ENCODE measurements around the gene NRIP1. TPM values are rescaled to one million over a fixed set of nuclear protein-coding genes. Genes with fewer than 3 reads are reported as not detected.

Gene NRIP1
- total and polyA plus RNA-seq, 2 experiments from 2014 or later: 12.5 to 31.2 TPM

DNA sequence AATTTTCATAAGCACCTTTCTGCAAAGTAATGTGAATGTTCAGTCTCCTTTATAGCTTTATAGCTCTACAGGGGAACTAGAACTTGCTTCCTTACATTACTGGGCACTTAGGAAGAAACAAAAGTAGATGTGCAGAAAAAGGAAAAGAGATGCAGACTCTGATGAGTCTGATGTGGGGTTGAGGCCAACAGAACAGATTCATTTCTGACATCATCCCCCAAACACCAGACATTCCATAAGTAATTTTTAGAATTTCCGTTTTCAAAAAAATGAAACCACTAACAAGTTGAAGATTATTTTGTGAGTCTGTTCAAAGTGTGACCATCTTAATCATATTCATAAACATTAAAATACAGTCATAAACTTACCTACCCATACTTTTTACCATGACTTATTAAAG lies 96.0 kb downstream of the NRIP1 start:
- H3K4me2 ChIP-seq (ENCODE audit: unreplicated experiment): peak overlapping the region; percentile 15
- no peaks in the 10 kb centered on the region for H3K27me3 ChIP-seq (replicated peaks; ENCODE audit: insufficient read depth)
- TF ChIP-seq EZH2 (IDR thresholded peaks at IDR 0.05; ENCODE audit: insufficient read depth, poor library complexity, severe bottlenecking) (no peak), EZH2phosphoT487 (IDR thresholded peaks at IDR 0.05; ENCODE audit: insufficient read depth, low read depth) (no peak)
- H3K36me3 ChIP-seq (ENCODE audit: low read depth): peaks cover 40% of the 10 kb centered on the region
- in situ Hi-C loops (cut with MboI): no loop called here
- H3F3A ChIP-seq (ENCODE audit: insufficient read depth): peaks cover 41% of the 10 kb centered on the region; the same call in 1 of the 2 replicates
- peaks cover 16% of the 10 kb centered on the region for H3K4me1 ChIP-seq (ENCODE audit: insufficient read depth)
- no peaks in the 10 kb centered on the region for H4K20me1 ChIP-seq (ENCODE audit: insufficient read depth)
- DNase-seq: peak; percentile 61
- H3K9ac ChIP-seq: no peak overlapping the region
- H3K9me3 ChIP-seq (ENCODE audit: low read depth): no peaks in the 10 kb centered on the region
- peaks cover 93% of the 10 kb centered on the region for H3K79me2 ChIP-seq (ENCODE audit: insufficient read depth)
- no peak overlapping the region for H3K4me3 ChIP-seq
- no peak overlapping the region for H2AFZ ChIP-seq
- H3K27ac ChIP-seq: peak overlapping the region; percentile 17; the same call in 1 of the 2 replicates
- H3K9me2 ChIP-seq (ENCODE audit: insufficient read depth): no peaks in the 10 kb centered on the region; the same call in 1 of the 2 replicates
- whole genome bisulfite sequencing, 2 experiments (ENCODE audit: low coverage in 1 of 2, low lambda C conversion rate in 2 of 2, missing lambda C conversion rate in 2 of 2): 21 to 31% methylated on average over 1 of the region's 1 CpG

DNA sequence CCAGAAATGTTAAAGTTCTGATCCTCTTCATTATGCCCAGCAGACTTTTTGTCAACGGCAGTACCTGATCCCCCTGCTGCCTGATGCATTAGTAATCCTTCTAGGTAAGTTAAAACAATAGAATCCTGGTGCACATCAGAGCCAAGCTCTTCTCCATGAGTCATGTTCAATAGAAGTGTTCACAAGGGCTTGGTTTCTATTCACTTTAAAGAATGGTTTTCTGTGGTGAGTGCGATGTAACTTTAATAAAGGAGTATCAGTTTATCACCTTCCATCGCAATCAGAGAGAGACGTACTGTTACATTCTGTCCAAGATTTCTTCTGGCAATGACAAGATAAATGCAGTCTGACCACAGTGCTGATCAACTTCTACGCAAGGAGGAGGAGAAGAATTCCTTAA lies 96.8 kb downstream of the NRIP1 start:
- Histone ChIP-seq H3K9me3 (ENCODE audit: low read depth) (no peaks in the 10 kb centered on the region), H2AFZ (no peak overlapping the region), H3K4me1 (ENCODE audit: insufficient read depth) (peaks cover 16% of the 10 kb centered on the region), H3K27me3 (replicated peaks; ENCODE audit: insufficient read depth) (no peaks in the 10 kb centered on the region), H3K4me3 (no peak overlapping the region), H3K79me2 (ENCODE audit: insufficient read depth) (peaks cover 93% of the 10 kb centered on the region), H4K20me1 (ENCODE audit: insufficient read depth) (no peaks in the 10 kb centered on the region), H3K27ac (no peak overlapping the region), H3F3A (ENCODE audit: insufficient read depth) (peaks cover 42% of the 10 kb centered on the region; the same call in 1 of the 2 replicates), H3K9ac (no peak overlapping the region), H3K36me3 (ENCODE audit: low read depth) (peaks cover 46% of the 10 kb centered on the region), H3K4me2 (ENCODE audit: unreplicated experiment) (no peak overlapping the region), H3K9me2 (ENCODE audit: insufficient read depth) (peaks cover 4% of the 10 kb centered on the region; the same call in 1 of the 2 replicates)
- TF ChIP-seq EZH2 (IDR thresholded peaks at IDR 0.05; ENCODE audit: insufficient read depth, poor library complexity, severe bottlenecking) (no peak), EZH2phosphoT487 (IDR thresholded peaks at IDR 0.05; ENCODE audit: insufficient read depth, low read depth) (no peak)
- WGBS, 2 experiments (ENCODE audit: low coverage in 1 of 2, low lambda C conversion rate in 2 of 2, missing lambda C conversion rate in 2 of 2): 97 to 98% methylated on average over 5 of the region's 5 CpGs
- no peak for DNase-seq
- in situ Hi-C loops (cut with MboI): no loop called here

- peaks cover 4% of the 10 kb centered on the region; the same call in 1 of the 2 replicates for H3K9me2 ChIP-seq (ENCODE audit: insufficient read depth)
- no peak overlapping the region for H2AFZ ChIP-seq
- peaks cover 28% of the 10 kb centered on the region for H3K4me1 ChIP-seq (ENCODE audit: insufficient read depth)
- H3K9ac ChIP-seq: no peak overlapping the region
- WGBS, 2 experiments (ENCODE audit: low coverage in 1 of 2, low lambda C conversion rate in 2 of 2, missing lambda C conversion rate in 2 of 2): 96 to 98% methylated on average over 6 of the region's 6 CpGs
- no peaks in the 10 kb centered on the region for H3K9me3 ChIP-seq (ENCODE audit: low read depth)
- no peak for TF ChIP-seq EZH2phosphoT487 (IDR thresholded peaks at IDR 0.05; ENCODE audit: insufficient read depth, low read depth)
- no peak for TF ChIP-seq EZH2 (IDR thresholded peaks at IDR 0.05; ENCODE audit: insufficient read depth, poor library complexity, severe bottlenecking)
- H3K4me3 ChIP-seq: no peak overlapping the region
- no peaks in the 10 kb centered on the region for H3K27me3 ChIP-seq (replicated peaks; ENCODE audit: insufficient read depth)
- H3K4me2 ChIP-seq (ENCODE audit: unreplicated experiment): no peak overlapping the region
- no peak overlapping the region for H3K27ac ChIP-seq
- no peaks in the 10 kb centered on the region for H4K20me1 ChIP-seq (ENCODE audit: insufficient read depth)
- peaks cover 46% of the 10 kb centered on the region for H3K36me3 ChIP-seq (ENCODE audit: low read depth)
- peaks cover 82% of the 10 kb centered on the region for H3K79me2 ChIP-seq (ENCODE audit: insufficient read depth)
- no peak for DNase-seq
- peaks cover 50% of the 10 kb centered on the region; the same call in 1 of the 2 replicates for H3F3A ChIP-seq (ENCODE audit: insufficient read depth)
- in situ Hi-C loops (cut with MboI): no loop called here
Observed at GRCh38 chr21:14964621-14965020, 100.2 kb downstream of the NRIP1 start.

- 70 to 78% methylated on average over 3 of the region's 3 CpGs for WGBS, 2 experiments (ENCODE audit: low coverage in 1 of 2, low lambda C conversion rate in 2 of 2, missing lambda C conversion rate in 2 of 2)
- in situ Hi-C loops (cut with MboI): no loop called here
- Histone ChIP-seq H3K4me2 (ENCODE audit: unreplicated experiment) (no peak overlapping the region), H3K36me3 (ENCODE audit: low read depth) (peaks cover 39% of the 10 kb centered on the region), H3K4me1 (ENCODE audit: insufficient read depth) (peaks cover 29% of the 10 kb centered on the region), H3K27me3 (replicated peaks; ENCODE audit: insufficient read depth) (no peaks in the 10 kb centered on the region), H3K9me2 (ENCODE audit: insufficient read depth) (peaks cover 4% of the 10 kb centered on the region; the same call in 1 of the 2 replicates), H3K4me3 (no peak overlapping the region), H3K9ac (no peak overlapping the region), H3K79me2 (ENCODE audit: insufficient read depth) (peaks cover 65% of the 10 kb centered on the region), H2AFZ (no peak overlapping the region), H4K20me1 (ENCODE audit: insufficient read depth) (no peaks in the 10 kb centered on the region), H3K9me3 (ENCODE audit: low read depth) (no peaks in the 10 kb centered on the region), H3F3A (ENCODE audit: insufficient read depth) (peaks cover 48% of the 10 kb centered on the region), H3K27ac (no peak overlapping the region)
- TF ChIP-seq EZH2phosphoT487 (IDR thresholded peaks at IDR 0.05; ENCODE audit: insufficient read depth, low read depth) (no peak), EZH2 (IDR thresholded peaks at IDR 0.05; ENCODE audit: insufficient read depth, poor library complexity, severe bottlenecking) (no peak)
- DNase-seq: no peak
Observed at GRCh38 chr21:14962217-14962616, 102.6 kb downstream of the NRIP1 start.

Data from GM23248 (cell line).